Measurements from ENCODE around the gene RNF14.
"Not testable (repeated sequence)": the region's sequence is repeated elsewhere in the genome, so short reads cannot be mapped to it uniquely, and the experiment has no call there.

Gene RNF14

DNA sequence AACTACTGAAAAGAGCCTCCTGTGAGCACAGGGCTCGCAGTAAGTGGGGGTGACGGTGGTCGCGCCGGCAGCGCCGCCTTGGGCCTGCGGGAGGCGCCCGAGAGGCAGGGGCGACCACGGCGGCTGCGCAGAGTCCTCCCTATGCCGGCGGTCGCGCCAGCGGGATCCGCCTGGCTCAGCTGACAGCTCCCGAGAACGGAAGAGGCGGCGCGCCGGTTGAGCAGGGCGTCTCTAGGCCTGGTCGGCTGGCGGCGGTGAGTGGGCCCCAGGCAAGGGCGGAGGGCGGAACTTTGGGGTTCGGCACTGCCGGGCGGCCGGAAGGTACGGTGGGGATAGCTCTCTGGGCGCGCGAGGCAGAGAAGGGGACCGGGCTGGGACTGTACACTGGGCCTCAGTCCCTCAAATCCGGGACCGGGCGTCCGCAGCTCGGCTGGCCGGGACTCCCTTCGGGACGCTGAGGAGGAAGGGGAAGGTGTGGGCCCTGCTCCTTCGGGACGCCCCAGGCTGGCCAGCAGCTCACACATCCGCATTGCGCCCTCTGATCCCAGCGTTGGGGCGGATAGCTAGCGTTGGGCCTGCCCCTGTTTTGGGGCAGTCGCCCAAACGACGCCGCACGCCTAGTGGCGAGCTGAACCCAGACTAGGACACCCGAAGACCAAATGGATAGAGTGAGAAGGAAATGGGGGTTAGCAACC is at the start of gene RNF14:
TSS of gene RNF14 (plus strand) at position 192 of the 695 bp plus-strand sequence. CDS start 4,484 bp downstream, outside the sequence.
- peak; percentile 95 for DNase-seq

GRCh38 chr5:141919218-141920119 is 49.4 kb upstream of the RNF14 start:
- DNase-seq = no peak

DNA sequence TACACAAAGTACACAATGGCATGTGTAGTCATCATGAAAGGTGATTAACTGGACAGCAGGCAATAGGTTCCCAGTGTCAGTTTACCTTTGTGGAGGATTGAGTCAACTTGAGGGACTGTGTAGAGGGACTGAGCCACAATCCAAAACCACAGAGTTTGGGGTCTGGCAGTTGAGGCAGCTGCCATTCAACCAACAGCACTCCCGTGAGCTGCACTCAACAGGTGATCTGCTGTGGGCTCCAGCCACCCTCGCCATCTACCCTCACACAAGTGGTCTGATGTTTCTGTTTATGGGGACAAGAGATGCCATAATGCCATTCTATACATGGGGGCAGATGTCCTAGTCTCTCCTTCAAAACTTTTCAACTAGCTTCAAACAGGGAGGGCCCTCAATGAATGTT is 48.1 kb upstream of the RNF14 start:
- DNase-seq = no peak

DNA sequence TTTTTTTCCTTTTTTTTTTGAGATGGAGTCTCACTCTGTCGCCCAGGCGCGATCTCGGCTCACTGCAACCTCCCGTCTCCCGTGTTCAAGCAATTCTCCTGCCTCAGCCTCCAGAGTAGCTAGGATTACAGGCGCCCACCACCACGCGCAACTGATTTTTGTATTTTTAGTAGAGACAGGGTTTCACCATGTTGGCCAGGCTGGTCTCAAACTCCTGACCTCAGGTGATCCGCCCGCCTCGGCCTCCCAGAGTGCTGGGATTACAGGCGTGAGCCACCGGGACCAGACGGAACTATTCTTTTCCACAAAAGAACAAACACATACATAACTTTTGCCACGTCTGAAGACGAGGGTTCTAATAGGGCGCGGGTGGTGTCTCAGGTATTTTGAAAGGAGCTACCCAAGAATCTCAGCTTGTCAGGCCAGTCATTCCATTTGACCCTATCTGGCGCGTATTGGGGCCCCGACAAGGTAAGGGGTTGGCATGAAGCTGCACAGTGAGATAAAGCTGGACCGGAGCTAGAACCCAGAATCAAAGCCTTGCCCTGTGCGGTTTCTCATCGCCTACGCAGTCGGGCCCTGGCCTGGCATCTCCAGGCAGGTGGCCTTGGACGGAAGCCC is 46.0 kb upstream of the RNF14 start:
- not testable (repeated sequence) for DNase-seq

DNA sequence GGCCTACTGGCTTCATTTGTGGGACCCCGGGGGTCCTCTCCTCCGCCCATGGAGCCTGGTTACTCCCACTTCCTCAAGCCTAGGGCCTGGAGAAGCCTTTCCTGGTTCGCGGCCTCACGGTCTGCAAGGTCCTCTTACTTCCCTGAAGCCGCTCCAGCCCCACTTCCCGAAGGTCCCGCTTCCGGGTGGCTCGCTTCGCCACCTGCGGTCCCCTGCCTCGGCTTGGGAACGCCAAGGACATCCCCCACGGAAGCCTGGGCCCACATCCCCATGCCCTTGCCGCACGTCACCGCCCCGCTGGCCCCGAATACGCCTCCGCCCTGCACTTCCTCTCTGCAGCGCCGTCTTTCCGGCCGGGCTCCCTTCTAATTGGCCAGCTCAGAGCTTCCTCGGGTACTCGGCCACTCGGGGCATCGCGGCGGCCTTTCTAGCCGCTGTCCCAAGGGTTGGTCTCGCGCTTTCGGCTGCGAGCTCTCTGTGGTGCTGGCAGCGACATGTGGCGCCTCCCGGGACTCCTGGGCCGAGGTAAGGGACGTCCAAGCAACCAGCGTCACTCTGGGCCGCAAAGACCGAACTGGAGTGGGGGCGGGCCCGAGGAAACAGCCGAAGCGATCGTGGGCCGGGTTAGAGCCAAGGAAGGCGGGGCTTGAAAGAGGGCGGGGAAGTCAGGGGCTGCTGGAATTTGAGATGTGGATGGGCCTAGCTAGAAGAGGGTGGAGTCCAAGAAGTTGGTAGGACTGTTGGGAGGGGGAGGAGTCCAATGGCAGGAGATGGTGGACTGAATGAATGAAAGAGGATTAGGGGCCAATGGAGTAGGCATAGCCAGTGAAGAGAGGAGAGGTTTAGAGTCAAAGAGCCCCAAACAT is 45.2 kb upstream of the RNF14 start, which contains the start of gene DELE1:
TSS of gene DELE1 (plus strand) at position 424 of the 866 bp plus-strand sequence. CDS start at position 495, 71 bp downstream.
- DNase-seq = peak; percentile 96

DNA sequence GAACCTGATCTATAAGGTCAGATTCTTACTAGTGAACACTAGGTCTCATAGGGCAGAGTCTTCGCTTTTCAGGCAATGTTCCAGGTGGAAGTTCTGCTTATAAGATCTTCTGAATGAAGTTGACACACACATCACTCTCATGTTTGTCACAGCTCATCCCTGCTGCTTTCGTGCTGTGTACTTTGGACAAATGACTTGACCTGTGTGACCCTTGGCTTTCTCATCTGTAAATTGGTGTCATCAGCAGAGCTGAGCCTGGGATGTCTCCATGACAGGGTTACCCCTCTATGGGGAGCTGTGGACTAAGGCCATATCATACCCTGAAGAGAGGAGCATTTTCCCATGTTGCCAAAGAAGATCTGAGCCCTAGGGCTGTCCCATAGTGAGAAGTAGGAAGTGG is 42.5 kb upstream of the RNF14 start:
- DNase-seq = no peak

- DNase-seq = no peak
Measured at GRCh38 chr5:141928051-141928450, 40.9 kb upstream of the RNF14 start.

DNA sequence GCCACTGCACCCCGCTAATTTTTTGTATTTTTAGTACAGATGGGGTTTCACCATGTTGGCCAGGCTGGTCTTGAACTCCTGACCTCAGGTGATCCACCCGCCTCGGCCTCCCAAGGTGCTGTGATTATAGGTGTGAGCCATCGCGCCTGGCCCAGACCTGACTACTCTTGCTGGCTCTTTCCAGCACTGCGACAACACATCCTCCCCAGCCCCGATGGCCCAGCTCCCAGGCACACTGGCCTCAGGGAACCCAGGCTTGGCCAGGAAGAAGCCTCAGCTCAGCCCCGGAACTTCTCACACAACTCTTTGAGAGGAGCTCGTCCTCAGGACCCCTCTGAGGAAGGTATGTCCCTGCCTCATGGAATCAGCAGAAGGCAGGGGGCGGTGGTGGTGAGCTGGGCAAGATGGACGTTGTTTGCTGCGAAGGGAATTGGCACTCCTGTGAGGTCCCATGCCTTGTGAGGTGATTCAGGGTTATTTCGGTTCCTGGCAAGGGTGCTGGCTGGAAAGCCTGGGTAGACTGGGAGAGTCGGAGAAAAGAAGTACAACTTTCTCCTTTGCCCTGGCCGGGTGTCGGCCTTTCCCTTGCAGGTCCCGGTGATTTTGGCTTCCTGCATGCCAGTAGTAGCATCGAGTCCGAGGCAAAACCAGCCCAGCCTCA is 39.4 kb upstream of the RNF14 start:
- DNase-seq = no peak

DNA sequence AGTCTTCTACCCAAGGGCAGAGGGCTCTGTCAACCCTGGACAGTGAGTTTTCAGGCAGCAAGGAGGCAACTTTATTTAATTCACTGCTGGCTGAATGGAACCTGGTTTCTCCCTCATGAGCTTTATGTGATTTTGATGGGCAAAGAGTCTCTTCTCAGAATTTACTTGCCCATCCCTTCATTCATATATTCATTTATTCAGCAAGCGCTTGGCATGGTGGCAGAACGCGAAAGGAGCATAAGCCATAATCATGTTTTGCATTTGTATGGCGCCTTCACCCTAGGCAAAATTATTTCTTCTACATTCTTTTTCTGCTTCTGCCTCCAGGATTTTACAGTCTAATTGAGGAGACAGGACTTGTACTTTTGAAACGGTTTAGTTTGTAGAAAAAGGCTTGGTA is 37.2 kb upstream of the RNF14 start:
- DNase-seq = no peak

GRCh38 chr5:141933151-141933550 is 35.8 kb upstream of the RNF14 start:
- DNase-seq = no peak

DNA sequence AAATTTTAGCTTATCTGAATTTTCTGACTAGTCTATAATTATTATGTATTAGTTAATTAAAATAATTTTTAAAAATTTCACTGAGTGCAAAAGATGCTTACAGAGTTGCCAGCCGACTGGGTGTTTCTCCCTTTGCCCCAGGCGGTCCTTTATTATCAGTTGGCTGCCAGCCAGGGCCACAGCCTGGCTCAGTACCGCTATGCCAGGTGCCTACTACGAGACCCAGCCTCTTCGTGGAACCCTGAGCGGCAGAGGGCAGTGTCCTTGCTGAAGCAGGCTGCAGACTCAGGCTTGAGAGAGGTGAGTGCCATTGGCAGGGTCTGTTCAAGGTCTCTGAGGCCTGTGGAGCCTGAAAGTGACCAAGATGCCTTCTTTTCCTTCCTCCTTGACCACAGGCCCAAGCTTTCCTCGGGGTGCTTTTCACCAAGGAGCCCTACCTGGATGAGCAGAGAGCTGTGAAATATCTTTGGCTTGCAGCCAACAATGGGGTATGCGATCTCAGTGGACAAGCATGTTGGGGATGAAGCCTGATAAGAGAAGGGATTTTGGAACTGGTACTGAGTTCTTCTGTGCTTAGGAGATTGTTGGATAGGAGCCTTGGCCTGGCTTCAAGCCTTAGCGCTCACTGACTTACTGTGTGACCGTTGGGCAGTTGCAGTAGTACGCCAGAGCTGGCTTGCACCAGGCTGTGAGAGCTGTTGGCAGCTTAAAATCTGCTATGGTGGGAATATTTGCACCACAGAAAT is 34.6 kb upstream of the RNF14 start:
- no peak for DNase-seq

DNA sequence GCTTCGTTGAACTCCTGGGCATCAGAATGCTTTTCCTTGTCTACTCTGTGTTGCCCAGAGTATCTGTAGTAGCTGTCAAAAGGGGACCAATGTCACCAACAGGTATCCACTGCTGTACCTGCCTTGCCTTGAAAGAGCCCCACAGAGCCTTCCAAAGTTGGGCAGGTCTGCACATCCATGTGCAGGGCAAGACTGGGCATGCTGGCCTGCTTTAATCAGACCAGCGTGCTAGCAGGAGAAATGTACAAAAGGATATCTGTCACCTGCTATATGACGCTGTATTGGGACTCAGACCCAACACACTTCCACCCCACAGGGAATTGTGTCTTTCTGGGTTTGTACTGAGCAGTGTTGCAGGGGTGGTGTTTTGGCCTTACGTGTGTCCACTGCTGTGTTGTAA is 33.4 kb upstream of the RNF14 start:
- no peak for DNase-seq

- DNase-seq = peak; percentile 36
Measured at GRCh38 chr5:141940695-141941271, 28.1 kb upstream of the RNF14 start.

- DNase-seq = no peak
Measured at GRCh38 chr5:141941307-141941706, 27.6 kb upstream of the RNF14 start.

GRCh38 chr5:141941779-141942178 is 27.1 kb upstream of the RNF14 start:
- no peak for DNase-seq

- DNase-seq = no peak
Measured at GRCh38 chr5:141942185-141942857, 26.6 kb upstream of the RNF14 start.

DNA sequence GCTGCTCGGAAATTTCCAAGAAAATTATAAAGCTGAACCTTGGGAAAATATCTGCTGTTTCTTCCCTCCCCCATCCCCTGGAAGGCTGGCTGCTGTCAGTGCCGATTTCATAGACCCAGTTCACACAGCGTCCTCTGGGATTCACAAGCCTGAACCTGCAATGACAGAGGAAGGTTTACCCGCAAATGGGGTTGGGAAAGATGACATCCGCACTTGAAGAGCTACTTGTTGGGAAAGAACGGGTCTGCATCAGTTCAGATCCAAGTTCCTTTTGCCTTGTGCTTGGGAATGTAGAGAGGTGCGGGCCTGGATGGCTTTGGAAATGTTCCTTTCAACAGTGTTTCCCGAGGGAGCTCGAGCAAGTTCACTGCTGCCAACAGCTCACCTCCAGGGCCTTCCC is 24.8 kb upstream of the RNF14 start:
- DNase-seq = no peak

GRCh38 chr5:141945511-141946051 is 23.3 kb upstream of the RNF14 start:
- no peak for DNase-seq

GRCh38 chr5:141947316-141947715 is 21.6 kb upstream of the RNF14 start:
- DNase-seq = no peak

DNA sequence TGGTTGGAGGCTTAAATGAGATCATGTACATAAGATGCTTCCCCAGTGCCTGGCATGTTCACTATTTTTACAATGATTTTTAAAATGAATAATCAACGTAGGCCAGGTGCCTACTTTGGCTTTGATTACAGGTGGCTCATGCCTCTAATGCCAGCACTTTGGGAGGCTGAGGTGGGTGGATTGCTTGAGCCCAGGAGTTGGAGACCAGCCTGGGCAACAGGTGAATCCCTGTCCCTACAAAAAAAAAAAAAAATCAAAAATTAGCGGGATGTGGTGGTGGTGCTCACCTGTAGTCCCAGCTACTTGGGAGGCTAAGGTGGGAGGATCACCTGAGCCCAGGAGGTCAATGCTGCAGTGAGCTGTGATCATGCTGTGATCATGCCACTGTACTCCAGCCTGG is 20.1 kb upstream of the RNF14 start:
- DNase-seq = no peak

Measured in OCI-M1 (cell line).